Sigmoid colon (tissue), 7 donors: ENCODE results near the gene TBCE. TPM values are rescaled to one million over a fixed set of nuclear protein-coding genes. Genes with fewer than 3 reads are reported as not detected.

Experiments
- DNase-seq: peaks from one replicate; pipeline ENCODE4 v3.0.0-alpha.2; 2019
- H3K27ac ChIP-seq, 4 donors: fragments of 200-600 bp; sonication (generic); one replicate each; pipeline ENCODE4 v1.5.1; 2016 to 2019; ENCODE audit warnings: mild to moderate bottlenecking in 1 of 4
- H3K27me3 ChIP-seq, 3 donors: fragments of 200-600 bp; sonication (generic); one replicate each; pipeline ENCODE4 v1.5.1; 2019; ENCODE audit warnings: mild to moderate bottlenecking in 1 of 3
- H3K36me3 ChIP-seq, 4 donors: fragments of 200-600 bp; sonication (generic); one replicate each; pipeline ENCODE4 v1.5.1; 2016 to 2019
- H3K4me1 ChIP-seq, 4 donors: fragments of 200-600 bp; sonication (generic); one replicate each; pipeline ENCODE4 v1.5.1; 2017 to 2019
- H3K4me3 ChIP-seq, 4 donors: fragments of 200-600 bp; sonication (generic); one replicate each; pipeline ENCODE4 v1.5.1; 2017 to 2019; ENCODE audit warnings: mild to moderate bottlenecking in 2 of 4, moderate library complexity in 1 of 4
- H3K9me3 ChIP-seq, 4 donors: fragments of 200-600 bp in 3 of 4; sonication (generic) in 3 of 4; one replicate each; pipeline versions ENCODE4 v1.5.1 to v1.6.1; 2013 to 2019
- CTCF ChIP-seq, 4 experiments: fragments of 450-650 bp in 3 of 4; fragments of 200-600 bp in 1 of 4; IDR thresholded peaks; one replicate each; pipeline ENCODE4 v1.5.1; 2016 to 2019; ENCODE audit warnings: antibody characterized with exemption in 4 of 4, mild to moderate bottlenecking in 3 of 4, moderate library complexity in 2 of 4
- EP300 ChIP-seq, 4 donors: sonication (generic); formaldehyde crosslinking; IDR thresholded peaks; one replicate each; pipeline ENCODE4 v1.6.1; 2017; ENCODE audit warnings: antibody characterized with exemption in 4 of 4
- POLR2A ChIP-seq, 2 donors: fragments of 450-650 bp; IDR thresholded peaks; one replicate each; pipeline ENCODE4 v1.6.1; 2016; ENCODE audit warnings: antibody characterized with exemption in 2 of 2, mild to moderate bottlenecking in 2 of 2, moderate library complexity in 2 of 2
- POLR2AphosphoS5 ChIP-seq, 4 donors: sonication (generic); formaldehyde crosslinking; IDR thresholded peaks; one replicate each; pipeline ENCODE4 v1.6.1; 2017; ENCODE audit warnings: antibody characterized with exemption in 4 of 4
- WGBS, 2 donors: extraction: QIAGEN DNeasy Blood & Tissue Kit; methylation state at CpG; one replicate each; pipeline ENCODE4 v1.1.7; 2013; 5-methylcytosine and 5-hydroxymethylcytosine counted together
- intact Hi-C: fragments of 100-400 bp; cut with DNase I; formaldehyde crosslinking; loops from one replicate; pipeline ENCODE4 v1.15.1; 2023
- polyA plus RNA-seq, 3 donors: library from polyadenylated mRNA; stranded (reverse); fragments of 200-250 nt; gene quantifications; one replicate each; pipeline ENCODE4 v1.2.3, GENCODE V29; 2013
- total RNA-seq, 4 donors: library from RNA; depleted of rRNA; stranded (reverse); fragments of >200 nt; gene quantifications; one replicate each; pipeline ENCODE4 v1.1.0, GENCODE V29; 2016
- donor health status: healthy with polysubstance abuse.
- donor health status: Bipolar disorder and iron deficiency.
- donor health status: healthy.

The TBCE gene
- total and polyA plus RNA-seq, 7 donors = 14.4 to 24.3 (median 16.4) TPM

GRCh38 chr1:235430991-235431390 lies 63.8 kb downstream of the TBCE start:
- Histone ChIP-seq H3K27ac (no peak overlapping the region), H3K4me1 (peaks cover 0 to 5% (median 0%) of the 10 kb centered on the region in 4 donors), H3K36me3 (peaks cover 0 to 43% (median 4%) of the 10 kb centered on the region in 4 donors), H3K9me3 (no peaks in the 10 kb centered on the region), H3K4me3 (no peak overlapping the region), H3K27me3 (no peaks in the 10 kb centered on the region)
- DNase-seq = no peak
- 92 to 96% methylated on average over 6 of the region's 6 CpGs for WGBS, 2 donors
- intact Hi-C loops = no loop called here
- TF ChIP-seq EP300 (IDR thresholded peaks at IDR 0.05) (no peak), POLR2A (IDR thresholded peaks at IDR 0.05) (no peak), CTCF (IDR thresholded peaks at IDR 0.05) (no peak), POLR2AphosphoS5 (IDR thresholded peaks at IDR 0.05) (no peak)

- 92 to 94% methylated on average over 8 of the region's 8 CpGs for WGBS, 2 donors
- TF ChIP-seq EP300 (IDR thresholded peaks at IDR 0.05) (no peak), POLR2A (IDR thresholded peaks at IDR 0.05) (no peak), CTCF (IDR thresholded peaks at IDR 0.05) (no peak), POLR2AphosphoS5 (IDR thresholded peaks at IDR 0.05) (no peak)
- Histone ChIP-seq H3K27ac (no peak overlapping the region), H3K9me3 (no peaks in the 10 kb centered on the region), H3K36me3 (peaks cover 8 to 67% (median 22%) of the 10 kb centered on the region in 4 donors), H3K4me3 (no peak overlapping the region), H3K27me3 (no peaks in the 10 kb centered on the region), H3K4me1 (peaks cover 0 to 5% (median 0%) of the 10 kb centered on the region in 4 donors)
- no peak for DNase-seq
- intact Hi-C loops = no loop called here
Measured at GRCh38 chr1:235434001-235434400, 66.8 kb downstream of the TBCE start.

DNA sequence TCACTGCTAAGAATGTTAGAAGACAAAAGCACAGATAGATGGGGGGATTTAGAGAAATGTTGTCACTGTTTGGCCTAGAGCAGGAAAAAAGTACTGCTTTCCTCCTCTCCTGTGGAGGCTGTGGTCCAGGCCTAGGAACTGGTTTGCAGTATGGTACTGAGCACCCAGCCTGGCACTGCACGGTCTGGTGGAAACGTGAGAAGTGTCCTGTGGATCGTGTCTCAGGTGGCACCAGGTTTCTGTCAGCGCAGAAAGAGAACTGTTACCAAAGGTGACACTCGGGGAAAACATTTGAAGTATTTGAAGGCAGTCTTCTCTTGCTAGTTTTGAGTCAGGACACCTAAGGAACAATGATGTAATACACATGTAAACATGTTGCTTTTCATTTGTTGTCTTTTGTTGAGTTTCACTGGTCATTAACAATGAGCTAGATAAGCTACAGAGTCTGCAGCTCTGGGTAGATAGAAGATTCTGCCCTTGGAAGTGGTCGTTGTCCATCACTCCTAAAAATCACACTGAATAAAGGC lies 74.0 kb downstream of the TBCE start:
- TF ChIP-seq CTCF (IDR thresholded peaks at IDR 0.05) = no peak
- no peak for TF ChIP-seq POLR2A (IDR thresholded peaks at IDR 0.05)
- no peak for TF ChIP-seq EP300 (IDR thresholded peaks at IDR 0.05)
- TF ChIP-seq POLR2AphosphoS5 (IDR thresholded peaks at IDR 0.05) = no peak
- H3K4me3 ChIP-seq = no peak overlapping the region
- no peak for DNase-seq
- intact Hi-C loops = no loop called here
- 89 to 94% methylated on average over 6 of the region's 6 CpGs for WGBS, 2 donors
- H3K27ac ChIP-seq = no peak overlapping the region
- H3K9me3 ChIP-seq = no peaks in the 10 kb centered on the region
- no peaks in the 10 kb centered on the region for H3K27me3 ChIP-seq
- peaks cover 20 to 99% (median 45%) of the 10 kb centered on the region in 4 donors for H3K36me3 ChIP-seq
- H3K4me1 ChIP-seq = no peaks in the 10 kb centered on the region

GRCh38 chr1:235442788-235443429 lies 75.7 kb downstream of the TBCE start:
- peak overlapping the region in 1 of 4 donors; percentile 18 for H3K27ac ChIP-seq
- intact Hi-C loops = no loop called here
- H3K9me3 ChIP-seq = no peaks in the 10 kb centered on the region

More at GRCh38 chr1:235442788-235443429, 75.7 kb downstream of the TBCE start:
- Histone ChIP-seq H3K27me3 (no peaks in the 10 kb centered on the region), H3K4me1 (no peaks in the 10 kb centered on the region), H3K4me3 (no peak overlapping the region), H3K36me3 (peaks cover 16 to 96% (median 42%) of the 10 kb centered on the region in 4 donors)
- TF ChIP-seq CTCF (IDR thresholded peaks at IDR 0.05) = no peak
- TF ChIP-seq POLR2A (IDR thresholded peaks at IDR 0.05) = no peak
- TF ChIP-seq EP300 (IDR thresholded peaks at IDR 0.05) = no peak
- TF ChIP-seq POLR2AphosphoS5 (IDR thresholded peaks at IDR 0.05) = no peak
- WGBS, 2 donors = 93 to 95% methylated on average over 9 of the region's 9 CpGs
- DNase-seq = no peak
